Measurements from ENCODE around the gene SIN3A. TPM values are rescaled to one million over a fixed set of nuclear protein-coding genes. Genes with fewer than 3 reads are reported as not detected.

SIN3A gene
- polyA plus RNA-seq, 1 experiment: 39.5 TPM

GRCh38 chr15:75356006-75356405 is 95.5 kb downstream of the SIN3A start:
- H3K36me3 ChIP-seq (ENCODE audit: control insufficient read depth, insufficient read depth, low read length): peaks cover 37% of the 10 kb centered on the region
- no peaks in the 10 kb centered on the region for H3K27me3 ChIP-seq (ENCODE audit: control insufficient read depth, insufficient read depth, low read length)
- no peak overlapping the region for H3K4me3 ChIP-seq (ENCODE audit: low read depth, low read length)
- POLR2A ChIA-PET: no interaction called here
- no peak for DNase-seq (ENCODE audit: low read depth)
- CTCF ChIA-PET: no interaction called here
- no peak for TF ChIP-seq CTCF (IDR thresholded peaks at IDR 0.05; ENCODE audit: insufficient read depth, low read depth, low read length)

GRCh38 chr15:75355369-75355768 is 96.1 kb downstream of the SIN3A start:
- Histone ChIP-seq H3K27me3 (ENCODE audit: control insufficient read depth, insufficient read depth, low read length) (no peaks in the 10 kb centered on the region), H3K4me3 (ENCODE audit: low read depth, low read length) (no peak overlapping the region), H3K36me3 (ENCODE audit: control insufficient read depth, insufficient read depth, low read length) (peaks cover 33% of the 10 kb centered on the region)
- POLR2A ChIA-PET: interaction anchor here (0.5 to 0.8 kb wide), 2 partner anchors 97 to 109 kb away, joined by 3 to 4 read pairs; no protein-coding TSS in a partner anchor
- CTCF ChIA-PET: interaction anchor here (1.5 kb wide), 1 partner anchor 13 kb away, joined by 3 read pairs; the partner anchor contains the start of gene MAN2C1
- TF ChIP-seq CTCF (IDR thresholded peaks at IDR 0.05; ENCODE audit: insufficient read depth, low read depth, low read length): no peak
- no peak for DNase-seq (ENCODE audit: low read depth)

GRCh38 chr15:75354454-75354853 is 97.0 kb downstream of the SIN3A start:
- no peak for DNase-seq (ENCODE audit: low read depth)
- Histone ChIP-seq H3K27me3 (ENCODE audit: control insufficient read depth, insufficient read depth, low read length) (peaks cover 2% of the 10 kb centered on the region; the same call in 1 of the 2 replicates), H3K36me3 (ENCODE audit: control insufficient read depth, insufficient read depth, low read length) (peaks cover 30% of the 10 kb centered on the region), H3K4me3 (ENCODE audit: low read depth, low read length) (no peak overlapping the region)
- POLR2A ChIA-PET: no interaction called here
- CTCF ChIA-PET: interaction anchor here (1.5 kb wide), 1 partner anchor 14 kb away, joined by 3 read pairs; the partner anchor contains the start of gene MAN2C1
- no peak for TF ChIP-seq CTCF (IDR thresholded peaks at IDR 0.05; ENCODE audit: insufficient read depth, low read depth, low read length)

GRCh38 chr15:75353604-75354003 is 97.9 kb downstream of the SIN3A start:
- peaks cover 6% of the 10 kb centered on the region; the same call in 1 of the 2 replicates for H3K27me3 ChIP-seq (ENCODE audit: control insufficient read depth, insufficient read depth, low read length)
- ChIA-PET CTCF (interaction anchor here (1.7 kb wide), 1 partner anchor 14 kb away, joined by 13 read pairs; the partner anchor contains the start of gene MAN2C1), POLR2A (no interaction called here)
- peaks cover 24% of the 10 kb centered on the region for H3K36me3 ChIP-seq (ENCODE audit: control insufficient read depth, insufficient read depth, low read length)
- no peak overlapping the region for H3K4me3 ChIP-seq (ENCODE audit: low read depth, low read length)
- DNase-seq (ENCODE audit: low read depth): no peak
- no peak for TF ChIP-seq CTCF (IDR thresholded peaks at IDR 0.05; ENCODE audit: insufficient read depth, low read depth, low read length)

GRCh38 chr15:75352186-75353080 is 99.1 kb downstream of the SIN3A start:
- Histone ChIP-seq H3K36me3 (ENCODE audit: control insufficient read depth, insufficient read depth, low read length) (peaks cover 18% of the 10 kb centered on the region), H3K27me3 (ENCODE audit: control insufficient read depth, insufficient read depth, low read length) (peaks cover 10% of the 10 kb centered on the region), H3K4me3 (ENCODE audit: low read depth, low read length) (no peak overlapping the region)
- POLR2A ChIA-PET: no interaction called here
- TF ChIP-seq CTCF (IDR thresholded peaks at IDR 0.05; ENCODE audit: insufficient read depth, low read depth, low read length): no peak
- DNase-seq (ENCODE audit: low read depth): no peak
- CTCF ChIA-PET: interaction anchor here (1.7 kb wide), 1 partner anchor 16 kb away, joined by 13 read pairs; the partner anchor contains the start of gene MAN2C1
